ENCODE results near the gene C16orf78.

The C16orf78 gene

DNA sequence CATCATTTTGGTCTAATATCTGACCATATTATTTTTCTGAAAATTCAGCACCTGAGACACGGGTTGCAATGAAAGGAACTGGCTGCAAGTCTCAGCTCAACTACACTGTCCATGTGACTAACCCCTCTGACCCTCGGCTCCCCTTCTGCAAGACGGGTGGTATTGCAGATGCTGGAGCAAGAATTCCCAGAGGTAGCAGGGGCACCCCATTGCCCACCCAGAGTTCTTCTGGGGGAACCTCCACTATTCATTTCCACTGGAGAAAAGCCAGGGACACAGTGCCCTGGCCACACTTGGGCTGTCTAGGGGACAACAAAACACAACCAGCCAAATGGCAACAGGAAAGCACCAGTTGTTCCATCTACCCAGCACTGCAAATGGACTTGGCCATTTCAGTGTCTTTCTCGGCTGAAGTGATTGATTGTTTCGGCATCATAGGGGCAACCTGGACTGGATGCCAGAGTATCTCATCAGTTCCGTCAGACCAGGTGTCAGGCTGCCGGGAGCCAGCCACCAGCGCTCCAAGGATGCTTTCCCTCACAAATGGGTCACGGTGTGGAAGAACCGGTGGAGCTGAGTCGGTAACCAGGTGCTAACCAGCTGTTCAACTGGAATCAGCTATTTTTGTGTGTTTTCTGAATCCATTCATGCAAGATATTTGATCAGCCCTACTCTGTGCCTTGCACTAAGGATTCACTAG lies 58.1 kb downstream of the C16orf78 start:
- Histone ChIP-seq H3K27ac (no peak overlapping the region), H3K4me1 (ENCODE audit: control insufficient read depth in 1 of 2, insufficient read depth in 1 of 2, low read depth in 1 of 2, low read length in 1 of 2) (no peaks in the 10 kb centered on the region), H3K27me3 (no peaks in the 10 kb centered on the region), H3K36me3 (no peaks in the 10 kb centered on the region), H3K4me3 (ENCODE audit: low read depth in 1 of 2, low read length in 1 of 2) (no peak overlapping the region), H3K9me3 (no peaks in the 10 kb centered on the region)
- TF ChIP-seq, protein P1, sequence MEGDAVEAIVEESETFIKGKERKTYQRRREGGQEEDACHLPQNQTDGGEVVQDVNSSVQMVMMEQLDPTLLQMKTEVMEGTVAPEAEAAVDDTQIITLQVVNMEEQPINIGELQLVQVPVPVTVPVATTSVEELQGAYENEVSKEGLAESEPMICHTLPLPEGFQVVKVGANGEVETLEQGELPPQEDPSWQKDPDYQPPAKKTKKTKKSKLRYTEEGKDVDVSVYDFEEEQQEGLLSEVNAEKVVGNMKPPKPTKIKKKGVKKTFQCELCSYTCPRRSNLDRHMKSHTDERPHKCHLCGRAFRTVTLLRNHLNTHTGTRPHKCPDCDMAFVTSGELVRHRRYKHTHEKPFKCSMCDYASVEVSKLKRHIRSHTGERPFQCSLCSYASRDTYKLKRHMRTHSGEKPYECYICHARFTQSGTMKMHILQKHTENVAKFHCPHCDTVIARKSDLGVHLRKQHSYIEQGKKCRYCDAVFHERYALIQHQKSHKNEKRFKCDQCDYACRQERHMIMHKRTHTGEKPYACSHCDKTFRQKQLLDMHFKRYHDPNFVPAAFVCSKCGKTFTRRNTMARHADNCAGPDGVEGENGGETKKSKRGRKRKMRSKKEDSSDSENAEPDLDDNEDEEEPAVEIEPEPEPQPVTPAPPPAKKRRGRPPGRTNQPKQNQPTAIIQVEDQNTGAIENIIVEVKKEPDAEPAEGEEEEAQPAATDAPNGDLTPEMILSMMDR (IDR thresholded peaks at IDR 0.05), result no peak

DNA sequence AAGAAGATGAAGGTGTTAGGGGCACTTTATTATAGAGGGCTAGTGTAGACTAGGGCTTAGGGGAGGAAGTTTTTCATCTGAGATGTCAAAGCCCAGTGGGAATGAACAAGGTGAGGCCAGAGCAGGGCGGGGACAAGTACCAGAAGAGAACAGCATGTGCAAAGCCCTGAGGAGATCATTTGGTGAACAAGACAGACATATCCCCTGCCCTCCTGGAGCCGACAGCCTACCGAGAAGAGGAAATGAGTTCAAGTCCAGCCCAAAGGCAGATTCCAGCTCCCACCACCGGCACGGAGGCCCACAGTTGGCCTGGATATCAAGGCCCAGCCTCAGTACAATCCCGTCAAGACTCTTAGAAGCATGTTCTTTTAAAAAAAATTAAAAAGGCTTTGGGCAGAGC lies 61.1 kb downstream of the C16orf78 start:
- TF ChIP-seq, protein P1 (IDR thresholded peaks at IDR 0.05), result no peak
- Histone ChIP-seq H3K4me1 (ENCODE audit: control insufficient read depth in 1 of 2, insufficient read depth in 1 of 2, low read depth in 1 of 2, low read length in 1 of 2) (no peaks in the 10 kb centered on the region), H3K27me3 (no peaks in the 10 kb centered on the region), H3K27ac (no peak overlapping the region), H3K4me3 (ENCODE audit: low read depth in 1 of 2, low read length in 1 of 2) (no peak overlapping the region), H3K9me3 (no peaks in the 10 kb centered on the region), H3K36me3 (no peaks in the 10 kb centered on the region)

DNA sequence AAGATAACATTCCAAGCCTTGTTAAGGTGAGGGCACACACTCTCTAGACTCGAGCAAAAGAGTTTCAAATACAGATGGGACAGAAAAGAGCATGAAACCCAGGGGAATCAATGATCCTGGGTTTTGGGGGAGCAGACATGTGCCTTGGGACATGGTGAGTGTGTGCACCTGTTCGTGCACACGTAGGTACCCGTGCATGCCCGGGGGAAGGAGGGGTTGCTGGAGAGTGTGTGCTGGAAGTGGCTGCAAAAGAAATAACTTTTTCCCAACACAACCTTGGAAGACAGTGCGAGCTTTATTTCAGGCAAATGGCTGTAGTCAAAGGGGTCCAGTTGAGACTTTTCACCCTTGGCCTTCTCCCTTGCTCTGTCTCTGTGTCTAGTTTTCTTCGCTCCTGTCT lies 62.6 kb downstream of the C16orf78 start:
- no peaks in the 10 kb centered on the region for H3K4me1 ChIP-seq (ENCODE audit: control insufficient read depth in 1 of 2, insufficient read depth in 1 of 2, low read depth in 1 of 2, low read length in 1 of 2)
- peaks cover 14% of the 10 kb centered on the region for H3K27me3 ChIP-seq
- TF ChIP-seq, protein P1 (IDR thresholded peaks at IDR 0.05), result no peak
- H3K27ac ChIP-seq, result no peak overlapping the region
- no peaks in the 10 kb centered on the region for H3K9me3 ChIP-seq
- no peaks in the 10 kb centered on the region for H3K36me3 ChIP-seq
- H3K4me3 ChIP-seq (ENCODE audit: low read depth in 1 of 2, low read length in 1 of 2), result no peak overlapping the region

DNA sequence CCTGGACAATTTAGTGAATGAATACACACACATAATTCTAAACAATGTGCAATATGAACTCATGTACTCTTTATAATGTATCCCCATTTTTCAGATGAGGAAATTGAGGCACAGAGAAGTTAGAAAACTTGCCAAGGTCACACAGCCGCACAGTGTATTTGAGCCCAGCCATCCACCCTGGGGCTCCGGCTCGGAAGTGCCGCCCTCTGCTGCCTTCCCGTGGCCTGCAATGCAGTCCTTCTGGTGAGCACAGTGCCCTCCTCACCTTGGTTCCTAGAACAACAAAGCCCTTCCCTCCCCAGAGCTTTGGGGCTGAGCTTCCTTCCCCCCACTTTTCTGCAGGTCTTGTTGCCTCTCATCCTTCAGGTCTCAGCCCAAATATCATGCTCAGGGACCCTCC lies 63.7 kb downstream of the C16orf78 start:
- peaks cover 26% of the 10 kb centered on the region for H3K27me3 ChIP-seq
- H3K27ac ChIP-seq, result no peak overlapping the region
- no peaks in the 10 kb centered on the region for H3K36me3 ChIP-seq
- H3K4me3 ChIP-seq (ENCODE audit: low read depth in 1 of 2, low read length in 1 of 2), result no peak overlapping the region
- no peaks in the 10 kb centered on the region for H3K4me1 ChIP-seq (ENCODE audit: control insufficient read depth in 1 of 2, insufficient read depth in 1 of 2, low read depth in 1 of 2, low read length in 1 of 2)
- TF ChIP-seq, protein P1 (IDR thresholded peaks at IDR 0.05), result no peak
- H3K9me3 ChIP-seq, result no peaks in the 10 kb centered on the region

DNA sequence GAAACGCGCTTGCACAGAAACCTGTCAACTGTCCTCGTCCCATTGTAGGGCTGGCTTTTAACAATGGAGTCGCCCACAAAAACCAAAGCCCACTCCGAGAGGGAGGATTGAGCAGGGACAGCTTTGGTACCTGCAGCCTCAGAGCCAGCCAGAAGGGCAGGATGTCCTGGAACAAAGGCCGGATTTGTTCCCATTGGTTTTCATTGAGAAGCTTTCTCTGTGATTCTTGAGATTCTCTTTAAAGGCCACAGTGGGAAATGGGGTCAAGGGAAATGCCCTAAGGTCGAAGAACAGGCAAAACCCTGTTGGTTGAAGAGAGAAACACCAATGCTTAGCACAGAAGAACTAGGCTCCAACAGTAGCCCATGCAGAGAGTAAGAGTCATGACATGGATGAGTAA lies 65.4 kb downstream of the C16orf78 start:
- no peak overlapping the region for H3K27ac ChIP-seq
- TF ChIP-seq, protein P1 (IDR thresholded peaks at IDR 0.05), result no peak

More for the DNA sequence above, 65.4 kb downstream of the C16orf78 start:
- H3K36me3 ChIP-seq, result no peaks in the 10 kb centered on the region
- H3K4me1 ChIP-seq (ENCODE audit: control insufficient read depth in 1 of 2, insufficient read depth in 1 of 2, low read depth in 1 of 2, low read length in 1 of 2), result no peaks in the 10 kb centered on the region
- H3K4me3 ChIP-seq (ENCODE audit: low read depth in 1 of 2, low read length in 1 of 2), result no peak overlapping the region
- H3K9me3 ChIP-seq, result no peaks in the 10 kb centered on the region
- H3K27me3 ChIP-seq, result peaks cover 41% of the 10 kb centered on the region

Measured in neutrophil (primary cell).